ENCODE measurements around the gene SRRD. TPM values are rescaled to one million over a fixed set of nuclear protein-coding genes. Genes with fewer than 3 reads are reported as not detected.

Gene SRRD
- total RNA-seq (100 to 1,000 TPM in 1 of 9 donors, 10 to 100 TPM in 8; 11.8 to 261 (median 17.8) TPM), polyA plus RNA-seq (10 to 100 TPM; 10.3 to 18.2 (median 10.5) TPM)
- long read RNA-seq, donor 1, full-length matches to known transcripts, result 7 of 21 reads
- long read RNA-seq, donor 1, partial matches to known transcripts, result 0 of 21 reads
- long read RNA-seq, donor 1, other reads (novel, unspliced or antisense), result 14 of 21 reads
- long read RNA-seq, donor 2, full-length matches to known transcripts, result 6 of 6 reads
- long read RNA-seq, donor 2, partial matches to known transcripts, result 0 of 6 reads
- long read RNA-seq, donor 2, other reads (novel, unspliced or antisense), result 0 of 6 reads
- long read RNA-seq, donor 3, full-length matches to known transcripts, result 9 of 9 reads
- long read RNA-seq, donor 3, partial matches to known transcripts, result 0 of 9 reads
- long read RNA-seq, donor 3, other reads (novel, unspliced or antisense), result 0 of 9 reads
- long read RNA-seq, donor 4, partial matches to known transcripts, result 0 of 1 reads
- long read RNA-seq, donor 4, other reads (novel, unspliced or antisense), result 1 of 1 reads
- long read RNA-seq, donor 5, full-length matches to known transcripts, result 24 of 27 reads
- long read RNA-seq, donor 5, partial matches to known transcripts, result 0 of 27 reads
- long read RNA-seq, donor 5, other reads (novel, unspliced or antisense), result 3 of 27 reads
- long read RNA-seq, donor 6, result 0 reads
- long read RNA-seq, donor 7, partial matches to known transcripts, result 0 of 1 reads
- long read RNA-seq, donor 7, other reads (novel, unspliced or antisense), result 0 of 1 reads
- long read RNA-seq, donor 8, full-length matches to known transcripts, result 5 of 5 reads
- long read RNA-seq, donor 8, partial matches to known transcripts, result 0 of 5 reads
- long read RNA-seq, donor 8, other reads (novel, unspliced or antisense), result 0 of 5 reads
- long read RNA-seq, donor 9, full-length matches to known transcripts, result 5 of 5 reads
- long read RNA-seq, donor 9, partial matches to known transcripts, result 0 of 5 reads
- long read RNA-seq, donor 9, other reads (novel, unspliced or antisense), result 0 of 5 reads
- long read RNA-seq, donor 10, full-length matches to known transcripts, result 4 of 4 reads
- long read RNA-seq, donor 10, partial matches to known transcripts, result 0 of 4 reads
- long read RNA-seq, donor 10, other reads (novel, unspliced or antisense), result 0 of 4 reads

DNA sequence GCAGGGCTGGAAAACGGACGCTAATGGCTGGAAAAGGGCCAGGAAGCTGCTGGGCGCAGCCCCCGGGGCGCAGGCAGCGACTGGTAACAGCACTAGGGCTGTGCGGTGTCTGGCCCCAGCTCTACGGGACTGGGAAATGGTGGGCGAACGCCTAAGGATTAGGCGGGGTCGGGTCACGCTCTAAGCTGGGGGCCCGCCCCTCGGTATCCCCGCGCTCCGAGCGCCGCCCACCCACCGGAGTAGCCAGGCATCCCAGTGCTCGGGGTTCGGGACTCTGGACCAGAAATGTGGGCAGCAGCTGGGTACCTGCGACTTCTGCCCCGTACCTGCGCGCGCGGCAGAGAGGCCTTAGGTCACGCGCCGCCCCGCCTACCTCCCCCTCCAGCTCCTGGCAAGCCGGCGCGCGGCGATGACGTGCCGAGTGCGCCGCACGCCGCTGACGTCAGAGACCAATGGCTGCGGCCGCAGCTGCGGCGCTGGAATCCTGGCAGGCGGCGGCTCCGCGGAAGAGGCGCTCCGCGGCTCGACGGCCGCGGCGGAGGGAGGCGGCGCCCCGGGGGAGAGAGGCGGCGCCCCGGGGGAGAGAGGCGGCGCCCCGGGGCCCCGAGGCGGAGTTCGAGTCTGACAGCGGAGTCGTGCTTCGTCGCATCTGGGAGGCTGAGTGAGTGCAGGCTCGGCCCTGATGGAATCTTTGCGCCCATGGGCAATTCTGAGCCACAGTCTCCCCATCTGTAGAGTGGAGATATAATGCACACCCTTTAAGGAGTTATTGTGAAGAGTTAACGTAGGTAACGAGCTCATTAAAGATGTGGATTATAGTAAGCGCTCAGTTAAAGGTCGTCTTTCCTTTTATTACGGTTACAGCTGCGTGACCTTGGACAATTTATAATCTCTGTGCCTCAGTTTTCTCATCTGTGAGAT lies at the start of gene SRRD, which contains the start of gene HPS4:
Gene SRRD (plus strand): TSS at position 439 of the 921 bp plus-strand sequence. CDS start 14 bp downstream, at position 453.
Gene HPS4 (minus strand): TSS at position 345 of the 921 bp plus-strand sequence. CDS start 2,021 bp downstream, outside the sequence.
- DNase-seq, result peak; percentile 85 to 92 (median 90)
- intact Hi-C loops (cut with DNase I), result no loop called here
- peak; percentile 61 to 86 for TF ChIP-seq POLR2A (IDR thresholded peaks at IDR 0.05)
- no peak for TF ChIP-seq CTCF (IDR thresholded peaks at IDR 0.05)
- no peaks in the 10 kb centered on the region for H3K27me3 ChIP-seq
- H3K4me1 ChIP-seq (replicated peaks in 1 of 2), result peaks cover 13 to 53% of the 10 kb centered on the region in 2 donors
- no peaks in the 10 kb centered on the region for H3K9me3 ChIP-seq (replicated peaks in 1 of 3)
- H3K4me3 ChIP-seq, result peak within 1 kb of the TSS; percentile 54 to 94 (median 71)
- peak within 1 kb of the TSS; percentile 56 to 92 (median 89) for H3K27ac ChIP-seq
- peaks cover 0 to 13% of the 10 kb centered on the region in 2 donors for H3K36me3 ChIP-seq (replicated peaks in 1 of 2)
- WGBS, 4 donors, result 1% methylated on average over 12 to 84 of the region's 85 CpGs

- H3K27me3 ChIP-seq, result no peaks in the 10 kb centered on the region
- no peaks in the 10 kb centered on the region for H3K36me3 ChIP-seq (replicated peaks in 1 of 2)
- H3K27ac ChIP-seq, result no peak overlapping the region
- no peaks in the 10 kb centered on the region for H3K9me3 ChIP-seq (replicated peaks in 1 of 3)
- intact Hi-C loops (cut with DNase I), result no loop called here
- TF ChIP-seq CTCF (IDR thresholded peaks at IDR 0.05) (no peak), POLR2A (IDR thresholded peaks at IDR 0.05) (no peak)
- peak in 1 of 7 donors; percentile 40 for DNase-seq
- WGBS, 4 donors, result 60 to 72% (median 64%) methylated on average over 11 of the region's 11 CpGs
- no peak overlapping the region for H3K4me3 ChIP-seq
- H3K4me1 ChIP-seq (replicated peaks in 1 of 2), result no peaks in the 10 kb centered on the region
These were observed 48.2 kb upstream of the SRRD start for GRCh38 chr22:26435327-26436093.

DNA sequence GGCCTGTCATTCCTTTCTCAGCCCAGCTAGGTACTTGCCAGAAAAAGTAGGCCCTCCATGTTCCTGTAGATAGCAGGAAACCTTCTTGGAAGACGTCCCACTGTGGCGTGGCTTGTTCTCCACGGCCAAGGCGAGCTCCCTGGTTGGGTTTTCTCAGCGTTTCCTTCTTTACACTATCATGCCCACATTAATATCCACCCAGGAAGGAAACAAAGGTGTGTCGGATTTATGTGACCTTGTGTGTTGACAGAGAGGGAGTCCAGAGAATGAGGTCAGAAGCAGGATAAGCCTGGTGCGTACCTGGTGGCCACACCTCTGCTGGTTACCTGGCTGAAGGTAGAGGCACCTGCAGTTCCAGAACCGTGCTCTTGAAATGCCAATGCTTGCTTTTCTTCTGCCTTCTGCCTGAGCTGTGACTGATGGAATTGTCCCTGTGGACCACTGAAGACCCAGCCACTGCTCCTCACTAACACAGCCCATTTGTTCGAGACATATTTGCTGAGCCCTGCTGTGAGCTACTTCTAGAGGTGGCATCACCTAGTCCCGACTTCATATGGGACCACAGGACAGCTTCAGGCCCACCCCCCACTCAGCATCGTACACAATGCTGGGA lies 46.7 kb upstream of the SRRD start:
- DNase-seq, result peak in 1 of 7 donors; percentile 35
- Histone ChIP-seq H3K27ac (no peak overlapping the region), H3K9me3 (replicated peaks in 1 of 3) (no peaks in the 10 kb centered on the region), H3K27me3 (no peaks in the 10 kb centered on the region), H3K4me3 (no peak overlapping the region), H3K4me1 (replicated peaks in 1 of 2) (no peaks in the 10 kb centered on the region), H3K36me3 (replicated peaks in 1 of 2) (no peaks in the 10 kb centered on the region)
- TF ChIP-seq CTCF (IDR thresholded peaks at IDR 0.05) (no peak), POLR2A (IDR thresholded peaks at IDR 0.05) (no peak)
- intact Hi-C loops (cut with DNase I), result no loop called here
- WGBS, 4 donors, result 73 to 81% (median 80%) methylated on average over 9 to 11 of the region's 11 CpGs

All from adrenal gland (tissue), 19 donors.